IPS-NIHi7 (cell line): ENCODE measurements around the gene KRTAP4-3.
"Not testable (repeated sequence)": the region's sequence is repeated elsewhere in the genome, so short reads cannot be mapped to it uniquely, and the experiment has no call there.

Experiments
- DNase-seq: peaks from one replicate; pipeline ENCODE4 v3.0.0; 2012; ENCODE audit warnings: mixed read lengths; ENCODE audit errors: extremely low spot score

KRTAP4-3 gene

GRCh38 chr17:41118721-41119120 is 49.3 kb downstream of the KRTAP4-3 start:
- no peak for DNase-seq

- DNase-seq: not testable (repeated sequence)
Observed at GRCh38 chr17:41117846-41118386, 50.1 kb downstream of the KRTAP4-3 start, which contains the start of gene KRTAP4-11. TSS of gene KRTAP4-11 (minus strand) at chr17:41118373. CDS start at chr17:41118315, 58 bp downstream.
